ENCODE measurements around the gene GRIN2A. TPM values are rescaled to one million over a fixed set of nuclear protein-coding genes. Genes with fewer than 3 reads are reported as not detected.

The GRIN2A gene
- total and polyA plus RNA-seq, 2 experiments from 2014 or later = 0.05 to 1.6 TPM

- TF ChIP-seq EZH2 (IDR thresholded peaks at IDR 0.05; ENCODE audit: borderline replicate concordance) (no peak), CTCF (IDR thresholded peaks at IDR 0.05; ENCODE audit: poor library complexity) (no peak), EZH2phosphoT487 (IDR thresholded peaks at IDR 0.05; ENCODE audit: low read depth, severe bottlenecking, unreplicated experiment) (no peak)
- Histone ChIP-seq H3K4me2 (no peak overlapping the region), H2AFZ (no peak overlapping the region), H4K20me1 (ENCODE audit: insufficient read depth, poor library complexity, severe bottlenecking) (no peaks in the 10 kb centered on the region), H3K79me2 (no peaks in the 10 kb centered on the region), H3K27me3 (peaks cover 15% of the 10 kb centered on the region), H3K36me3 (replicated peaks; ENCODE audit: insufficient read depth, low read depth) (no peaks in the 10 kb centered on the region), H3K9me3 (ENCODE audit: low read depth) (no peaks in the 10 kb centered on the region), H3K4me1 (ENCODE audit: insufficient read depth) (no peaks in the 10 kb centered on the region), H3K9me2 (replicated peaks; ENCODE audit: insufficient read depth) (no peaks in the 10 kb centered on the region), H3K4me3 (no peak overlapping the region), H3K27ac (no peak overlapping the region)
- 82% methylated on average over 2 of the region's 2 CpGs for WGBS (ENCODE audit: low lambda C conversion rate, missing lambda C conversion rate)
- no peak for DNase-seq (ENCODE audit: low spot score)
Measured at GRCh38 chr16:9816644-9817043, 365.6 kb downstream of the GRIN2A start.

GRCh38 chr16:9813665-9814064 is 368.6 kb downstream of the GRIN2A start:
- Histone ChIP-seq H3K27ac (no peak overlapping the region), H3K27me3 (peaks cover 5% of the 10 kb centered on the region), H3K4me3 (no peak overlapping the region), H3K4me1 (ENCODE audit: insufficient read depth) (no peaks in the 10 kb centered on the region), H3K9me3 (ENCODE audit: low read depth) (no peaks in the 10 kb centered on the region), H2AFZ (no peak overlapping the region), H3K9me2 (replicated peaks; ENCODE audit: insufficient read depth) (no peaks in the 10 kb centered on the region), H4K20me1 (ENCODE audit: insufficient read depth, poor library complexity, severe bottlenecking) (no peaks in the 10 kb centered on the region), H3K4me2 (no peak overlapping the region), H3K79me2 (no peaks in the 10 kb centered on the region), H3K36me3 (replicated peaks; ENCODE audit: insufficient read depth, low read depth) (no peaks in the 10 kb centered on the region)
- DNase-seq (ENCODE audit: low spot score) = no peak
- no peak for TF ChIP-seq CTCF (IDR thresholded peaks at IDR 0.05; ENCODE audit: poor library complexity)
- TF ChIP-seq EZH2phosphoT487 (IDR thresholded peaks at IDR 0.05; ENCODE audit: low read depth, severe bottlenecking, unreplicated experiment) = no peak
- TF ChIP-seq EZH2 (IDR thresholded peaks at IDR 0.05; ENCODE audit: borderline replicate concordance) = no peak
- WGBS (ENCODE audit: low lambda C conversion rate, missing lambda C conversion rate) = 86% methylated on average over 4 of the region's 4 CpGs

- H3K4me2 ChIP-seq = no peak overlapping the region
- no peaks in the 10 kb centered on the region for H3K79me2 ChIP-seq
- 94% methylated on average over 5 of the region's 5 CpGs for WGBS (ENCODE audit: low lambda C conversion rate, missing lambda C conversion rate)
- no peaks in the 10 kb centered on the region for H3K9me2 ChIP-seq (replicated peaks; ENCODE audit: insufficient read depth)
- no peaks in the 10 kb centered on the region for H3K4me1 ChIP-seq (ENCODE audit: insufficient read depth)
- H3K27me3 ChIP-seq = no peaks in the 10 kb centered on the region
- no peaks in the 10 kb centered on the region for H3K9me3 ChIP-seq (ENCODE audit: low read depth)
- H3K36me3 ChIP-seq (replicated peaks; ENCODE audit: insufficient read depth, low read depth) = no peaks in the 10 kb centered on the region
- H3K4me3 ChIP-seq = no peak overlapping the region
- H3K27ac ChIP-seq = no peak overlapping the region
- no peaks in the 10 kb centered on the region for H4K20me1 ChIP-seq (ENCODE audit: insufficient read depth, poor library complexity, severe bottlenecking)
- H2AFZ ChIP-seq = no peak overlapping the region
- TF ChIP-seq EZH2 (IDR thresholded peaks at IDR 0.05; ENCODE audit: borderline replicate concordance) (no peak), EZH2phosphoT487 (IDR thresholded peaks at IDR 0.05; ENCODE audit: low read depth, severe bottlenecking, unreplicated experiment) (no peak), CTCF (IDR thresholded peaks at IDR 0.05; ENCODE audit: poor library complexity) (no peak)
- DNase-seq (ENCODE audit: low spot score) = no peak
Measured at GRCh38 chr16:9808210-9808609, 374.0 kb downstream of the GRIN2A start.

GRCh38 chr16:9807302-9807701 is 374.9 kb downstream of the GRIN2A start:
- H3K36me3 ChIP-seq (replicated peaks; ENCODE audit: insufficient read depth, low read depth) = no peaks in the 10 kb centered on the region
- no peak overlapping the region for H3K4me3 ChIP-seq
- H3K27me3 ChIP-seq = no peaks in the 10 kb centered on the region
- no peaks in the 10 kb centered on the region for H3K79me2 ChIP-seq
- H3K4me1 ChIP-seq (ENCODE audit: insufficient read depth) = no peaks in the 10 kb centered on the region
- no peak overlapping the region for H2AFZ ChIP-seq
- no peaks in the 10 kb centered on the region for H4K20me1 ChIP-seq (ENCODE audit: insufficient read depth, poor library complexity, severe bottlenecking)
- no peak for DNase-seq (ENCODE audit: low spot score)
- 86% methylated on average over 3 of the region's 3 CpGs for WGBS (ENCODE audit: low lambda C conversion rate, missing lambda C conversion rate)
- H3K9me3 ChIP-seq (ENCODE audit: low read depth) = no peaks in the 10 kb centered on the region
- no peak for TF ChIP-seq EZH2 (IDR thresholded peaks at IDR 0.05; ENCODE audit: borderline replicate concordance)
- no peak for TF ChIP-seq CTCF (IDR thresholded peaks at IDR 0.05; ENCODE audit: poor library complexity)
- TF ChIP-seq EZH2phosphoT487 (IDR thresholded peaks at IDR 0.05; ENCODE audit: low read depth, severe bottlenecking, unreplicated experiment) = no peak
- no peaks in the 10 kb centered on the region for H3K9me2 ChIP-seq (replicated peaks; ENCODE audit: insufficient read depth)
- H3K27ac ChIP-seq = no peak overlapping the region
- H3K4me2 ChIP-seq = no peak overlapping the region

Data from hepatocyte (in vitro differentiated cells).